ENCODE data around the gene SETD4.

GRCh38 chr21:36073181-36073580, 12.9 kb upstream of the SETD4 start:
- TF ChIP-seq CTCF (IDR thresholded peaks at IDR 0.05) (no peak), POLR2A (IDR thresholded peaks at IDR 0.05) (no peak)

Measured in body of pancreas (tissue), 4 donors.